ENCODE measurements around the gene GABRA5.

The GABRA5 gene

DNA sequence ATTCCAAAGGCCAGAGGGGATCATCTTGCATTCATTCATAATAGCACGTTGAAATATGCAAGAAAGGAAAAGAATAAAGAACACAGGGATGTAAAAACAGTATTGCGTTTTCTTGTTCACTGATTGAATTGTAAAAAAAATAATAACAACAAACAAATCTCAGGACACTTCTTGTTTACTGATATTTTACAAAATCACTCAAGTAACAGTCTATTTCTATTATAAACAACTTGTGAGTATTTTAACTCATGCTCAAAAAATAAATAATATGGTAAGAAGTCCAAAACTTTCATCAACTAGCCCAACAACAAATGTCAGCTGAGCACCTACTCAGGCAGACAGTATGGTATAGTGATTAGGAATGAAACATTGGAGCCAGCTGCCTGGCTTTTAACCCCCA lies 101.9 kb downstream of the GABRA5 start:
- no peaks in the 10 kb centered on the region for H3K27me3 ChIP-seq (ENCODE audit: insufficient read depth, low read length, poor library complexity, severe bottlenecking)
- TF ChIP-seq EZH2phosphoT487 (IDR thresholded peaks at IDR 0.05; ENCODE audit: borderline replicate concordance) (no peak), CTCF (conservative IDR thresholded peaks at IDR 0.05; ENCODE audit: low read length) (no peak)

GRCh38 chr15:26970712-26971210 lies 103.9 kb downstream of the GABRA5 start, which contains the start of gene GABRG3:
GABRG3 (plus strand) TSS chr15:26971181.
- no peaks in the 10 kb centered on the region for H3K36me3 ChIP-seq (ENCODE audit: insufficient read depth, low read length)
- H3K4me1 ChIP-seq (ENCODE audit: insufficient read depth, low read length, poor library complexity, severe bottlenecking), result no peaks in the 10 kb centered on the region
- no peaks in the 10 kb centered on the region for H3F3A ChIP-seq (ENCODE audit: low read depth)
- H3K79me2 ChIP-seq (ENCODE audit: insufficient read depth, low read length), result no peaks in the 10 kb centered on the region
- peaks cover 8% of the 10 kb centered on the region; the same call in 1 of the 2 replicates for H3K9me3 ChIP-seq (ENCODE audit: insufficient read depth, low read depth, low read length)
- no peak within 1 kb of the TSS for H3K4me2 ChIP-seq (ENCODE audit: low read depth, low read length, poor library complexity, severe bottlenecking)
- no peaks in the 10 kb centered on the region for H3K27me3 ChIP-seq (ENCODE audit: insufficient read depth, low read length, poor library complexity, severe bottlenecking)
- no peaks in the 10 kb centered on the region for H4K20me1 ChIP-seq (ENCODE audit: insufficient read depth, low read length, poor library complexity, severe bottlenecking)
- no peaks in the 10 kb centered on the region for H3K9me2 ChIP-seq (replicated peaks; ENCODE audit: low read depth, low read length)
- TF ChIP-seq CTCF (conservative IDR thresholded peaks at IDR 0.05; ENCODE audit: low read length), result no peak
- no peak for TF ChIP-seq EZH2phosphoT487 (IDR thresholded peaks at IDR 0.05; ENCODE audit: borderline replicate concordance)
- H2AFZ ChIP-seq (ENCODE audit: low read length), result no peak within 1 kb of the TSS
- no peak within 1 kb of the TSS for H3K4me3 ChIP-seq (ENCODE audit: low read length, poor library complexity, severe bottlenecking)
- H3K9ac ChIP-seq (ENCODE audit: low read depth, low read length, poor library complexity, severe bottlenecking), result no peak within 1 kb of the TSS

More for the DNA sequence above, 101.9 kb downstream of the GABRA5 start:
- Histone ChIP-seq H4K20me1 (ENCODE audit: insufficient read depth, low read length, poor library complexity, severe bottlenecking) (no peaks in the 10 kb centered on the region), H3K4me3 (ENCODE audit: low read length, poor library complexity, severe bottlenecking) (no peak overlapping the region), H2AFZ (ENCODE audit: low read length) (no peak overlapping the region), H3K9me3 (ENCODE audit: insufficient read depth, low read depth, low read length) (peaks cover 8% of the 10 kb centered on the region; the same call in 1 of the 2 replicates), H3K36me3 (ENCODE audit: insufficient read depth, low read length) (no peaks in the 10 kb centered on the region), H3K79me2 (ENCODE audit: insufficient read depth, low read length) (no peaks in the 10 kb centered on the region), H3F3A (ENCODE audit: low read depth) (no peaks in the 10 kb centered on the region), H3K4me2 (ENCODE audit: low read depth, low read length, poor library complexity, severe bottlenecking) (no peak overlapping the region), H3K9me2 (replicated peaks; ENCODE audit: low read depth, low read length) (no peaks in the 10 kb centered on the region), H3K9ac (ENCODE audit: low read depth, low read length, poor library complexity, severe bottlenecking) (no peak overlapping the region), H3K4me1 (ENCODE audit: insufficient read depth, low read length, poor library complexity, severe bottlenecking) (no peaks in the 10 kb centered on the region)

DNA sequence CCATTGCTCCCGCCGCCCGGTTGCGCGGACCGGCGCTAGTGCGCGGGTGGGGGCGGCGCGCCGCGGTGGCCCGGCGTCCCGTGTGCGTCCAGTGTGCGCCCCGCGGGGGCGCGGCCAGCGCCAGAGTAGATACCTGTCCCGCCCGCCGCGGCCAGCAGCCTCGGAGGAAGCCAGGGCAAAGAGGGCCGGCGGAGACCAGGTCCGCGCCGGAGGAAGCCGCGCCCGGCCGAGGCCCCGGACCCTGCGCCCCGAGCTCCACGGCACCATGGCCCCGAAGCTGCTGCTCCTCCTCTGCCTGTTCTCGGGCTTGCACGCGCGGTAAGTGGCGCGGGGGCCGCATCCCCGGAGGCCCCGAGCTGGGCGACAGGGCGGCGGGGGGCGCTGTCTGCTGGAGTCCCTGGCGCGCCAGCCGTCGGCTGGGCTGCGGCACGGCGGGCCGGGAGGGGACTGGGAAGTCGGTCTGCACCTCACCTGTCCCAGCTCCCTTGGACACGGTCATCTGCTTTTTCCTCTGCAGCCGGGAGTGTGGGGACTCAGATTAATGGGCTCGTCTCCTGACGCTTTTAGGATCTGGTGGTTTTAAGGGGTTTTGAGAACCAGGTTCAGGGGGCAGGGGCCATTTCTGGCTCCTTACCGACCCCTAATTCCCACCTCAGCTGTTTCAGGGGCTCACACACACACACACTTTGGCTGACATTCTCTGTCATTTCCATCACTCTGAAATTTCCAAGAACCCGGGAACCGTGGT lies 104.6 kb downstream of the GABRA5 start:
- no peak overlapping the region for H2AFZ ChIP-seq (ENCODE audit: low read length)
- no peaks in the 10 kb centered on the region for H3F3A ChIP-seq (ENCODE audit: low read depth)
- TF ChIP-seq EZH2phosphoT487 (IDR thresholded peaks at IDR 0.05; ENCODE audit: borderline replicate concordance) (no peak), CTCF (conservative IDR thresholded peaks at IDR 0.05; ENCODE audit: low read length) (no peak)
- no peaks in the 10 kb centered on the region for H3K9me2 ChIP-seq (replicated peaks; ENCODE audit: low read depth, low read length)
- no peaks in the 10 kb centered on the region for H3K36me3 ChIP-seq (ENCODE audit: insufficient read depth, low read length)
- H3K9me3 ChIP-seq (ENCODE audit: insufficient read depth, low read depth, low read length), result peaks cover 8% of the 10 kb centered on the region; the same call in 1 of the 2 replicates
- no peak overlapping the region for H3K4me3 ChIP-seq (ENCODE audit: low read length, poor library complexity, severe bottlenecking)
- H3K4me1 ChIP-seq (ENCODE audit: insufficient read depth, low read length, poor library complexity, severe bottlenecking), result no peaks in the 10 kb centered on the region
- no peaks in the 10 kb centered on the region for H3K79me2 ChIP-seq (ENCODE audit: insufficient read depth, low read length)
- H3K4me2 ChIP-seq (ENCODE audit: low read depth, low read length, poor library complexity, severe bottlenecking), result no peak overlapping the region
- H3K9ac ChIP-seq (ENCODE audit: low read depth, low read length, poor library complexity, severe bottlenecking), result no peak overlapping the region
- no peaks in the 10 kb centered on the region for H4K20me1 ChIP-seq (ENCODE audit: insufficient read depth, low read length, poor library complexity, severe bottlenecking)
- H3K27me3 ChIP-seq (ENCODE audit: insufficient read depth, low read length, poor library complexity, severe bottlenecking), result no peaks in the 10 kb centered on the region

Measured in Loucy (cell line).